ENCODE data around the gene KCNK2. TPM values are rescaled to one million over a fixed set of nuclear protein-coding genes. Genes with fewer than 3 reads are reported as not detected.
A peak's percentile ranks its signal among the peaks of the same experiment; 100 is the strongest.

Gene KCNK2
- total RNA-seq, 4 donors from 2014 or later, result 0.32 to 0.41 TPM; not detected in 2

DNA sequence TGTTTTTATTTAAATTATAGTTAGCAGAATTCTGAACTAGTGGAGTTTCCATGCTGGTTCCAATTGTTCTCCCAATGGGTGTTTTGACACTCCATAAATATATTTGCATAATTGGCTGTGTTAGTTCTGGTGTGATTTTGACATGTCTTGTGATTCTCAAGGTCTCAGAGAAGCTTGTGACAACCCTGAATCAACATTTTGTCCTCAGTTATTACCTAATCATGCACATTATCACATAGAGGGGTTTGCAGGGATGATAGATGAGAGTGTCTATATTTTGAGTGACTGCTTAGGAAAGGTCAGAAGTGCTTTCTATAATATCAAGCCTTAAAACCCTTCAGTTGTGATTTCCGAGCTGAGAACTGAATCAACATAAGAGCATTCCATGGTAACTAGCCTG lies 11.5 kb upstream of the KCNK2 start:
- no peak for DNase-seq
- Histone ChIP-seq H3K4me1 (no peaks in the 10 kb centered on the region), H3K27ac (no peak overlapping the region), H3K36me3 (no peaks in the 10 kb centered on the region), H3K27me3 (no peaks in the 10 kb centered on the region), H3K9me3 (no peaks in the 10 kb centered on the region), H3K4me3 (no peak overlapping the region)
- intact Hi-C loops (cut with DNase I; ENCODE audit: low total_unique reads), result no loop called here
- in situ Hi-C loops (cut with MboI; ENCODE audit: low pct_ligation_motif_present in 1 of 4, low pct_unique_long_range_greater_than_20kb in 1 of 4, low sequenced_read_pairs in 3 of 4), result no loop called here
- 70% methylated on average over 1 of the region's 1 CpG; no CpG with 5 or more reads in 1 of the 2 donors for WGBS, 2 donors (ENCODE audit: low coverage in 1 of 2)
- no peak for TF ChIP-seq CTCF (IDR thresholded peaks at IDR 0.05)
- no peak for TF ChIP-seq EP300 (IDR thresholded peaks at IDR 0.05; ENCODE audit: low read depth)
- TF ChIP-seq POLR2AphosphoS5 (IDR thresholded peaks at IDR 0.05), result no peak
- TF ChIP-seq POLR2A (IDR thresholded peaks at IDR 0.05), result no peak

DNA sequence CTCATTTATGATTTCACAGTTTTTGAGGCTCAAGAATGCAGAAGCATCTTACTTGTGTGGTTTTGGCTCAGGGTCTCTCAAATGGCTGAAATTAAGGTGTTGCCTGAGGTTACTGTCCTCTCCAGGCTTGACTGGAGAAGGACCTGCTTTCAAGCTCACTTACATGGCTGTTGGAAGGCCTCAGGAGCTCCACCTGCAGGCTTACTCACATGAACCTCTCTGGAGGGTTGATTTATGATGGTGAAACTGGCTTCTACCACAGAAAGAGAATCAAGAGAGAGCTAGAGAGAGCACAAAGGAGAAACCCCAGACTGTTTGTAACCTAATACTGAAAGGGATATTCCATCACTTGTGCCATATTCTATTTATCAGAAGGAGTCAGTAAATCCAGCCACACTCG lies 6.2 kb upstream of the KCNK2 start:
- Histone ChIP-seq H3K36me3 (no peaks in the 10 kb centered on the region), H3K4me1 (no peaks in the 10 kb centered on the region), H3K27me3 (peaks cover 16% of the 10 kb centered on the region), H3K9me3 (no peaks in the 10 kb centered on the region), H3K27ac (no peak overlapping the region), H3K4me3 (no peak overlapping the region)
- intact Hi-C loops (cut with DNase I; ENCODE audit: low total_unique reads) (no loop called here), in situ Hi-C loops (cut with MboI; ENCODE audit: low pct_ligation_motif_present in 1 of 4, low pct_unique_long_range_greater_than_20kb in 1 of 4, low sequenced_read_pairs in 3 of 4) (no loop called here)
- 56% methylated on average over 1 of the region's 1 CpG; no CpG with 5 or more reads in 1 of the 2 donors for WGBS, 2 donors (ENCODE audit: low coverage in 1 of 2)
- no peak for DNase-seq
- TF ChIP-seq POLR2AphosphoS5 (IDR thresholded peaks at IDR 0.05), result no peak
- TF ChIP-seq CTCF (IDR thresholded peaks at IDR 0.05), result no peak
- TF ChIP-seq POLR2A (IDR thresholded peaks at IDR 0.05), result no peak
- TF ChIP-seq EP300 (IDR thresholded peaks at IDR 0.05; ENCODE audit: low read depth), result no peak

DNA sequence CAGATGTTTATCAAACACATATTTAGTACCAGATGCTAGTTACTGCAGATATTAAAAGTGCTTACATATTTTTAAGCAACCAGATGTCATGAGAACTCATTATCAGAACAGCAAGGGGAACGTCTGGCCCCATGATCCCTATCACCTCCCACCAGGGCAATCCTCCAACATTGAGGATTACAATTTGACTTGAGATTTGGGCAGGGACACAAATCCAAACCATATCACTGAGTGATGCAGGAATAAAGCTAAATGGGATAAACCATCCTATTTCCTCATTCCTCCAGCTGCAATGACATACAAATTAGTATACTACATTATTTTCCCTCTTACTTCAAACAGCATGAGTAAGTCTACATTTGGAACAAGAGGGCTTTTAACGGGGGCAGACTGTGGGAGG lies 3.1 kb upstream of the KCNK2 start:
- Histone ChIP-seq H3K4me1 (peaks cover 0 to 12% (median 5%) of the 10 kb centered on the region in 4 donors), H3K36me3 (no peaks in the 10 kb centered on the region), H3K4me3 (no peak overlapping the region), H3K9me3 (no peaks in the 10 kb centered on the region), H3K27me3 (peaks cover 46% of the 10 kb centered on the region), H3K27ac (no peak overlapping the region)
- in situ Hi-C loops (cut with MboI; ENCODE audit: low pct_ligation_motif_present in 1 of 4, low pct_unique_long_range_greater_than_20kb in 1 of 4, low sequenced_read_pairs in 3 of 4), result no loop called here
- no peak for TF ChIP-seq EP300 (IDR thresholded peaks at IDR 0.05; ENCODE audit: low read depth)
- 48 to 71% methylated on average over 1 to 2 of the region's 2 CpGs for WGBS, 2 donors (ENCODE audit: low coverage in 1 of 2)
- no peak for DNase-seq
- intact Hi-C loops (cut with DNase I; ENCODE audit: low total_unique reads), result no loop called here

DNA sequence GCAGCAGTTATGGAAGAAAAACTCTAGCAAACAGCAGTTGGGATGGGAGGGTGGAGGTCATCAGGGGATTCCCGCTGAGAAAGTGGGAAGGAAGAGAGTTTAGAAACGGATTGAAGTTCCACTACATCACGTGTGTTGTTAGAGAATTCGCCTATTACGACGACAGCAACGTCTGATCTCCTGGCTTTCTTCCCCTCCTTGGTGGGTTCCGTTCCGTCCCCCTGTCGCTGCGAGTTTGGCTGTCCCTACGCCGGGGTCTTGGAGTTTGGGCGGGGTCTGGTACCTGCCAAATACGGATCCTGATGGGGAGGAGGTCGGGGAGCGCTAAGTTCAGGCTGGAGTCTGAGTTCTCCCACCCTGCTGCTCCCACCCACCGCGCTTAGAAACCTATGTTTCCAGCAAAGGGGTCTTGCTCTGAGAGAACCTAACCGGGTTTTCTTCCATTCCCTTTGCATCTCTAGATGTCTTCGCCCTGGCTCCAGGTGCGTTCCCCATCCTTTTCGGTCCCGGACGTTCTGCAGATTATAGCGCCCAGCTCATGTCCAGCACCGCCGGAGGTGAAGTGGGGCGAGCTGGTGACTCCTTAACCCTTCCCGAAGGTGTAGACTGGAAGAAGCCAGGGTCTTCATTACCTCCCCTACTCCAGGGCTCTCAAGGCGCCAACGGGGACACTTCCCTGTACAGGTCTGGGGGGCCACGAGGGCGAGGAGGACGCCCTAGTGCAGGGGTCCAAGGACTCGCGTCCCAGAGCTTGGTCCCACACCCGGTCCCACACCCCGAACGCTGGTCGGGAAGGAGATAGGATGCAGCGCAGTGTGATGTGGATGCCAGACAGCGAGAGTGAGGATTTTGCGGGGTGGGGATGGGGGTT lies 641 bp upstream of the KCNK2 start:
- H3K9me3 ChIP-seq, result no peaks in the 10 kb centered on the region
- H3K36me3 ChIP-seq, result no peaks in the 10 kb centered on the region
- WGBS, 2 donors (ENCODE audit: low coverage in 1 of 2), result 15% methylated on average over 8 to 41 of the region's 44 CpGs
- DNase-seq, result no peak
- in situ Hi-C loops (cut with MboI; ENCODE audit: low pct_ligation_motif_present in 1 of 4, low pct_unique_long_range_greater_than_20kb in 1 of 4, low sequenced_read_pairs in 3 of 4), result no loop called here
- peaks cover 0 to 12% (median 5%) of the 10 kb centered on the region in 4 donors for H3K4me1 ChIP-seq
- intact Hi-C loops (cut with DNase I; ENCODE audit: low total_unique reads), result no loop called here
- peak overlapping the region in 1 of 4 donors; percentile 45 for H3K4me3 ChIP-seq
- no peak overlapping the region for H3K27ac ChIP-seq
- TF ChIP-seq POLR2AphosphoS5 (IDR thresholded peaks at IDR 0.05), result no peak
- no peak for TF ChIP-seq EP300 (IDR thresholded peaks at IDR 0.05; ENCODE audit: low read depth)
- no peak for TF ChIP-seq POLR2A (IDR thresholded peaks at IDR 0.05)
- TF ChIP-seq CTCF (IDR thresholded peaks at IDR 0.05), result no peak
- H3K27me3 ChIP-seq, result peaks cover 70% of the 10 kb centered on the region
